ENCODE measurements around the gene DNM1L.

- TF ChIP-seq TCF12 (IDR thresholded peaks at IDR 0.05; ENCODE audit: low read depth): no peak
- TF ChIP-seq RAD21 (IDR thresholded peaks at IDR 0.05; ENCODE audit: low read depth): no peak
- no peak for TF ChIP-seq CEBPB (IDR thresholded peaks at IDR 0.05)
- TF ChIP-seq YY1 (IDR thresholded peaks at IDR 0.05; ENCODE audit: low read depth): no peak
- no peak for TF ChIP-seq EP300 (IDR thresholded peaks at IDR 0.05; ENCODE audit: borderline replicate concordance)
- TF ChIP-seq, protein P1, sequence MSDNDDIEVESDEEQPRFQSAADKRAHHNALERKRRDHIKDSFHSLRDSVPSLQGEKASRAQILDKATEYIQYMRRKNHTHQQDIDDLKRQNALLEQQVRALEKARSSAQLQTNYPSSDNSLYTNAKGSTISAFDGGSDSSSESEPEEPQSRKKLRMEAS (IDR thresholded peaks at IDR 0.05): no peak
- TF ChIP-seq TAF1 (IDR thresholded peaks at IDR 0.05; ENCODE audit: low read depth): no peak
- TF ChIP-seq, protein P2, sequence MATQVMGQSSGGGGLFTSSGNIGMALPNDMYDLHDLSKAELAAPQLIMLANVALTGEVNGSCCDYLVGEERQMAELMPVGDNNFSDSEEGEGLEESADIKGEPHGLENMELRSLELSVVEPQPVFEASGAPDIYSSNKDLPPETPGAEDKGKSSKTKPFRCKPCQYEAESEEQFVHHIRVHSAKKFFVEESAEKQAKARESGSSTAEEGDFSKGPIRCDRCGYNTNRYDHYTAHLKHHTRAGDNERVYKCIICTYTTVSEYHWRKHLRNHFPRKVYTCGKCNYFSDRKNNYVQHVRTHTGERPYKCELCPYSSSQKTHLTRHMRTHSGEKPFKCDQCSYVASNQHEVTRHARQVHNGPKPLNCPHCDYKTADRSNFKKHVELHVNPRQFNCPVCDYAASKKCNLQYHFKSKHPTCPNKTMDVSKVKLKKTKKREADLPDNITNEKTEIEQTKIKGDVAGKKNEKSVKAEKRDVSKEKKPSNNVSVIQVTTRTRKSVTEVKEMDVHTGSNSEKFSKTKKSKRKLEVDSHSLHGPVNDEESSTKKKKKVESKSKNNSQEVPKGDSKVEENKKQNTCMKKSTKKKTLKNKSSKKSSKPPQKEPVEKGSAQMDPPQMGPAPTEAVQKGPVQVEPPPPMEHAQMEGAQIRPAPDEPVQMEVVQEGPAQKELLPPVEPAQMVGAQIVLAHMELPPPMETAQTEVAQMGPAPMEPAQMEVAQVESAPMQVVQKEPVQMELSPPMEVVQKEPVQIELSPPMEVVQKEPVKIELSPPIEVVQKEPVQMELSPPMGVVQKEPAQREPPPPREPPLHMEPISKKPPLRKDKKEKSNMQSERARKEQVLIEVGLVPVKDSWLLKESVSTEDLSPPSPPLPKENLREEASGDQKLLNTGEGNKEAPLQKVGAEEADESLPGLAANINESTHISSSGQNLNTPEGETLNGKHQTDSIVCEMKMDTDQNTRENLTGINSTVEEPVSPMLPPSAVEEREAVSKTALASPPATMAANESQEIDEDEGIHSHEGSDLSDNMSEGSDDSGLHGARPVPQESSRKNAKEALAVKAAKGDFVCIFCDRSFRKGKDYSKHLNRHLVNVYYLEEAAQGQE (IDR thresholded peaks at IDR 0.05; ENCODE audit: low read depth): no peak
- TF ChIP-seq FOXM1 (IDR thresholded peaks at IDR 0.05; ENCODE audit: borderline replicate concordance, low read depth): no peak
- no peak for TF ChIP-seq EGR1 (IDR thresholded peaks at IDR 0.05)
- no peak for TF ChIP-seq TEAD4 (IDR thresholded peaks at IDR 0.05)
- no peak for TF ChIP-seq ZBTB7A (IDR thresholded peaks at IDR 0.05; ENCODE audit: low read depth)
- TF ChIP-seq CREB1 (IDR thresholded peaks at IDR 0.05; ENCODE audit: low read depth): no peak
Observed at GRCh38 chr12:32686340-32686739, 7.2 kb downstream of the DNM1L start.

Data from Ishikawa (cell line).